ENCODE results near the gene TRAM2. TPM values are rescaled to one million over a fixed set of nuclear protein-coding genes. Genes with fewer than 3 reads are reported as not detected.

The TRAM2 gene
- total and polyA plus RNA-seq, 3 donors from 2014 or later, result 21.1 to 34.7 (median 26.1) TPM

DNA sequence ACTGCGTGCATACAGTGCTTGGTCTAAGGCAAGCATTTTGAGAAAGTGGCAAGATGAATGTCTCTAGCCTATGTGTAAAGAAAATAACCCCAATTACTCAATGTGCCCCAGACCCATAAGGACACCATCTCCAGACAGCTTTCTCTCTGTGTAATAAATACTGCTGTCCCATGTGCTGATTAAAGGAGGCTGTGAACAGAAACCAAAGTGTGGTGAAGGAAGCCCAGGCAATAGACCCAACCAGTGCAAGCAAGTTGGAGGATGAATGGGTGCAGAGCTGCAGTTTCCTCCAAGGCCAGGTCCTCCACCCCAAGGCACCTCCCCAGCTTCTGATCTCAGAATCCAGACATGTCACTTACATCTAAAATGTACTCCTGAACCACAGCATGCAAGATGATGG lies 60.6 kb downstream of the TRAM2 start:
- Histone ChIP-seq H3K27ac (no peak overlapping the region), H3K4me3 (no peak overlapping the region), H3K9me3 (no peaks in the 10 kb centered on the region), H3K36me3 (ENCODE audit: low read depth, missing control alignments) (no peaks in the 10 kb centered on the region), H3K4me1 (peaks cover 68% of the 10 kb centered on the region), H3K27me3 (no peaks in the 10 kb centered on the region)
- TF ChIP-seq POLR2A (IDR thresholded peaks at IDR 0.05) (no peak), CTCF (IDR thresholded peaks at IDR 0.05) (no peak)
- no peak for DNase-seq
- intact Hi-C loops (cut with DNase I; ENCODE audit: low total_unique reads), result loop anchor here (10.0 kb wide), 1 partner anchor 59 kb away; the partner anchor contains the start of gene TRAM2
- WGBS, 2 donors, result 88 to 94% methylated on average over 1 of the region's 1 CpG

DNA sequence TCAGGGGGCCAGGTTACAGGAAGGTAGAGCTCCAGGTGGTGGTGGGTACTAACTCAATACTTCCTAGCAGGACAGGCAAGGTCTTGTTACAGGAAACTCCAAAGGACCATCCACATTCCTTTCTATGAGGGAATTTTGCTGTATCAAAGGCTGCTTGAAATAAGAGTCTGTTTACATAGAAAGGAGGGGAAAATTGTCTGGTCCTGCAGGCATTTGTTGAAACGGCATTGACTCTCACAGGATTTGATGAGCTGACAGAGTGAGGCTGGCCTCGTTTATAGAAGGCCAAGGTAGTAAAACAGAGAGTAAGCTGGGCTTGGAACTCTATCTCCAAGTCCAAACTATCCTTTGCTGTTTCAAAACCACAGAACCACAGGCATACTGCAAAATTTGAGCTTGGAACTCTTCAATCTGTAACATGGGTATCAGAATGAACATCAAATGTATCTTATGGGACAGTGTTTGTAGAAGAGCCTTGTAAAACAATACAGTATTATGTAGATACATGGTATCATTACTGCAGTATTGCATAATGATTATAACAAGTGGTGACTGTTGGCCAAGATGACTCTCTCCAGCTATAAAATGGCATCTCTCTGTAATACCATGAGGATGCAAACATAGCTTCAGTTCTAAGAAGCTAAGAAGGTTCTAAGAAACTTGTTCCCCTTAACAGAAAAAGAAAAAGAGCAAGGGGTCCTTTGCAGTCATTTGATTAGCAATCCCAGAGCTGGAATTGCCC lies 61.5 kb downstream of the TRAM2 start:
- TF ChIP-seq POLR2A (IDR thresholded peaks at IDR 0.05) (no peak), CTCF (IDR thresholded peaks at IDR 0.05) (no peak)
- peaks cover 68% of the 10 kb centered on the region for H3K4me1 ChIP-seq

GRCh38 chr6:52514514-52514913 lies 62.3 kb downstream of the TRAM2 start:
- H3K4me1 ChIP-seq, result peaks cover 68% of the 10 kb centered on the region
- intact Hi-C loops (cut with DNase I; ENCODE audit: low total_unique reads), result loop anchor here (10.0 kb wide), 1 partner anchor 60 kb away; the partner anchor contains the start of gene TRAM2
- WGBS, 2 donors, result 57 to 73% methylated on average over 7 of the region's 7 CpGs
- no peak for DNase-seq
- H3K9me3 ChIP-seq, result no peaks in the 10 kb centered on the region
- H3K36me3 ChIP-seq (ENCODE audit: low read depth, missing control alignments), result no peaks in the 10 kb centered on the region
- H3K4me3 ChIP-seq, result no peak overlapping the region
- no peaks in the 10 kb centered on the region for H3K27me3 ChIP-seq
- H3K27ac ChIP-seq, result peak overlapping the region; percentile 22 to 74
- TF ChIP-seq POLR2A (IDR thresholded peaks at IDR 0.05) (no peak), CTCF (IDR thresholded peaks at IDR 0.05) (no peak)

More for the DNA sequence above, 61.5 kb downstream of the TRAM2 start:
- H3K27ac ChIP-seq, result peak overlapping the region; percentile 22 to 74
- intact Hi-C loops (cut with DNase I; ENCODE audit: low total_unique reads), result loop anchor here (10.0 kb wide), 1 partner anchor 59 kb away; the partner anchor contains the start of gene TRAM2
- DNase-seq, result no peak
- H3K27me3 ChIP-seq, result no peaks in the 10 kb centered on the region
- no peaks in the 10 kb centered on the region for H3K36me3 ChIP-seq (ENCODE audit: low read depth, missing control alignments)
- WGBS, 2 donors, result 36 to 37% methylated on average over 2 of the region's 2 CpGs
- no peak overlapping the region for H3K4me3 ChIP-seq
- H3K9me3 ChIP-seq, result no peaks in the 10 kb centered on the region

GRCh38 chr6:52513896-52514295 lies 63.0 kb downstream of the TRAM2 start:
- DNase-seq, result no peak
- Histone ChIP-seq H3K27ac (peak overlapping the region; percentile 10 to 74), H3K4me1 (peaks cover 68% of the 10 kb centered on the region), H3K27me3 (no peaks in the 10 kb centered on the region), H3K9me3 (no peaks in the 10 kb centered on the region), H3K4me3 (no peak overlapping the region), H3K36me3 (ENCODE audit: low read depth, missing control alignments) (no peaks in the 10 kb centered on the region)
- intact Hi-C loops (cut with DNase I; ENCODE audit: low total_unique reads), result loop anchor here (10.0 kb wide), 1 partner anchor 61 kb away; the partner anchor contains the start of gene TRAM2
- TF ChIP-seq POLR2A (IDR thresholded peaks at IDR 0.05), result no peak
- TF ChIP-seq CTCF (IDR thresholded peaks at IDR 0.05), result no peak
- WGBS, 2 donors, result 72 to 74% methylated on average over 4 of the region's 4 CpGs

Measured in testis (tissue), 3 donors.